SK-N-SH (cell line): Measurements from ENCODE around the gene CEACAM3. TPM values are rescaled to one million over a fixed set of nuclear protein-coding genes. Genes with fewer than 3 reads are reported as not detected.

Experiments
- CTCF ChIA-PET: fragments of 300-600, 350-600 bp; formaldehyde crosslinking; extraction: SDS; loops from one replicate; lab custom pipeline; 2021; lab: Yijun Ruan, JAX
- POLR2A ChIA-PET: fragments of 350-600 bp; sonication (Branson Sonifier 250); formaldehyde crosslinking; extraction: SDS; loops from one replicate; lab custom pipeline; 2020; ENCODE audit warnings: antibody characterized with exemption, inconsistent platforms; lab: Yijun Ruan, JAX
- DNase-seq: peaks from one replicate; pipeline ENCODE4 v3.0.0; 2012
- H2AFZ ChIP-seq: fragments of 200-600 bp; sonication (generic); 2 replicates; pipeline ENCODE4 v1.8.1; 2016; ENCODE audit warnings: antibody characterized with exemption, mild to moderate bottlenecking, low read depth
- H3F3A ChIP-seq: fragments of 200-600 bp; sonication (generic); replicated peaks from 2 replicates; pipeline ENCODE3; 2016; ENCODE audit warnings: antibody characterized with exemption, mild to moderate bottlenecking; ENCODE audit not compliant: insufficient read depth
- H3K27ac ChIP-seq, 2 experiments: fragments of 200-500 bp in 1 of 2; fragments of 200-600 bp in 1 of 2; sonication (Bioruptor generic) in 1 of 2; sonication (generic), shearing (Covaris generic) in 1 of 2; 2 replicates each; pipeline versions ENCODE4 v1.5.1 to v1.6.1; 2014 to 2016; ENCODE audit warnings: low read depth in 2 of 2, inconsistent platforms in 1 of 2, low read length in 1 of 2, mild to moderate bottlenecking in 1 of 2, mixed read lengths in 1 of 2
- H3K27me3 ChIP-seq: fragments of 200-600 bp; sonication (generic), shearing (Covaris generic); 2 replicates; pipeline ENCODE4 v1.6.1; 2016; ENCODE audit warnings: mixed run types; ENCODE audit not compliant: insufficient read depth
- H3K36me3 ChIP-seq, 2 experiments: fragments of 200-500 bp in 1 of 2; fragments of 200-600 bp in 1 of 2; sonication (Bioruptor generic) in 1 of 2; sonication (generic) in 1 of 2; replicated peaks in 1 of 2; 2 replicates each; pipeline versions ENCODE3 to v1.5.1; 2014 to 2016; ENCODE audit warnings: low read length in 1 of 2, mild to moderate bottlenecking in 1 of 2; ENCODE audit not compliant: insufficient read depth in 2 of 2, control insufficient read depth in 1 of 2
- H3K4me1 ChIP-seq, 2 experiments: fragments of 200-500 bp in 1 of 2; fragments of 200-600 bp in 1 of 2; sonication (Bioruptor generic) in 1 of 2; sonication (generic), shearing (Covaris generic) in 1 of 2; 2 replicates each; pipeline versions ENCODE4 v1.5.1 to v1.6.1; 2014 to 2016; ENCODE audit warnings: low read depth in 1 of 2, low read length in 1 of 2, mixed run types in 1 of 2; ENCODE audit not compliant: insufficient read depth in 2 of 2, control insufficient read depth in 1 of 2
- H3K4me2 ChIP-seq: fragments of 200-600 bp; sonication (generic), shearing (Covaris generic); 2 replicates; pipeline ENCODE4 v1.6.1; 2017; ENCODE audit warnings: mixed run types
- H3K4me3 ChIP-seq, 2 experiments: fragments of 200-500 bp in 1 of 2; fragments of 200-600 bp in 1 of 2; sonication (Bioruptor generic) in 1 of 2; sonication (generic), shearing (Covaris generic) in 1 of 2; 2 replicates each; pipeline versions ENCODE4 v1.5.1 to v1.8.1; 2014 to 2016; ENCODE audit warnings: low read depth in 2 of 2, inconsistent platforms in 1 of 2, low read length in 1 of 2, mild to moderate bottlenecking in 1 of 2, mixed read lengths in 1 of 2, moderate library complexity in 1 of 2
- H3K79me2 ChIP-seq: fragments of 200-600 bp; sonication (generic); 2 replicates; pipeline ENCODE4 v1.8.1; 2017; ENCODE audit warnings: mild to moderate bottlenecking; ENCODE audit not compliant: insufficient read depth
- H3K9ac ChIP-seq: fragments of 200-600 bp; sonication (generic); 2 replicates; pipeline ENCODE4 v1.6.1; 2017; ENCODE audit warnings: mixed run types
- H3K9me2 ChIP-seq: fragments of 200-600 bp; sonication (generic); 2 replicates; pipeline ENCODE4 v1.6.1; 2017; ENCODE audit warnings: mixed run types
- H3K9me3 ChIP-seq: fragments of 200-600 bp; sonication (generic); 2 replicates; pipeline ENCODE4 v1.6.1; 2017; ENCODE audit warnings: mixed run types, mild to moderate bottlenecking, moderate library complexity
- H4K20me1 ChIP-seq: fragments of 200-600 bp; sonication (generic); 2 replicates; pipeline ENCODE4 v1.6.1; 2017; ENCODE audit warnings: mild to moderate bottlenecking, mixed run types; ENCODE audit not compliant: insufficient read depth
- CTCF ChIP-seq: fragments of 200-600 bp; sonication (generic); IDR thresholded peaks from 2 replicates; pipeline ENCODE4 v1.6.1; 2017; ENCODE audit warnings: antibody characterized with exemption, mild to moderate bottlenecking, moderate library complexity
- ELF1 ChIP-seq: IDR thresholded peaks from 2 replicates; pipeline ENCODE4 v1.4.0; 2012
- EZH2phosphoT487 ChIP-seq: fragments of 200-600 bp; sonication (generic); IDR thresholded peaks from 2 replicates; pipeline ENCODE4 v1.6.1; 2017; ENCODE audit warnings: low read depth, mixed run types, mild to moderate bottlenecking, antibody characterized with exemption, moderate library complexity, borderline replicate concordance
- FOXJ3 ChIP-seq: sonication (generic); formaldehyde crosslinking; IDR thresholded peaks from 2 replicates; pipeline ENCODE4 v1.5.1; 2020; ENCODE audit warnings: mild to moderate bottlenecking, missing genetic modification reagents
- FOXM1 ChIP-seq: IDR thresholded peaks from 2 replicates; pipeline ENCODE4 v1.4.0; 2012; ENCODE audit warnings: low read depth, mild to moderate bottlenecking
- GATA2 ChIP-seq: sonication (generic); formaldehyde crosslinking; IDR thresholded peaks from 2 replicates; pipeline ENCODE4 v1.5.0; 2020; ENCODE audit warnings: mild to moderate bottlenecking, missing genetic modification reagents
- IRF3 ChIP-seq: fragments of 150-350 bp; IDR thresholded peaks from 2 replicates; pipeline ENCODE4 v1.6.1; 2016; ENCODE audit warnings: mild to moderate bottlenecking, low read depth, low read length
- NRF1 ChIP-seq: IDR thresholded peaks from 2 replicates; pipeline ENCODE4 v1.6.1; 2012; ENCODE audit warnings: low read depth, mild to moderate bottlenecking, low read length
- RAD21 ChIP-seq: IDR thresholded peaks from 2 replicates; pipeline ENCODE4 v1.6.1; 2012; ENCODE audit warnings: mild to moderate bottlenecking, low read length
- RCOR1 ChIP-seq: fragments of 150-350 bp; IDR thresholded peaks from 2 replicates; pipeline ENCODE4 v1.6.1; 2017; ENCODE audit warnings: antibody characterized with exemption, low read length
- RFX5 ChIP-seq: IDR thresholded peaks from 2 replicates; pipeline ENCODE4 v1.6.1; 2012; ENCODE audit warnings: mild to moderate bottlenecking, improper control_type of control experiment, low read length
- SIN3A ChIP-seq: IDR thresholded peaks from 2 replicates; pipeline ENCODE4 v1.6.1; 2012; ENCODE audit warnings: low read depth, mild to moderate bottlenecking, low read length, moderate library complexity, borderline replicate concordance
- SMC3 ChIP-seq: IDR thresholded peaks from 2 replicates; pipeline ENCODE4 v1.6.1; 2012; ENCODE audit warnings: low read depth, low read length, improper control_type of control experiment
- ZBTB33 ChIP-seq: IDR thresholded peaks from 2 replicates; pipeline ENCODE4 v1.4.0; 2012; ENCODE audit warnings: low read depth, borderline replicate concordance
- WGBS: methylation state at CpG from one replicate; pipeline ENCODE4 v1.1.6; 2017; ENCODE audit warnings: low lambda C conversion rate; 5-methylcytosine and 5-hydroxymethylcytosine counted together
- polyA plus RNA-seq, 3 experiments: library from polyadenylated mRNA; depleted of rRNA; stranded (reverse); fragments of >200 nt; gene quantifications; 2 replicates each; pipeline ENCODE4 v1.2.3, GENCODE V29; 2012

Gene CEACAM3
- polyA plus RNA-seq, 1 of the 3 experiments (the other 2 are of a cell fraction), result not detected

GRCh38 chr19:41785653-41786052 is 10.7 kb upstream of the CEACAM3 start:
- Histone ChIP-seq H3K4me1 (no peaks in the 10 kb centered on the region), H3K79me2 (no peaks in the 10 kb centered on the region), H4K20me1 (no peaks in the 10 kb centered on the region), H3K4me2 (no peak overlapping the region), H3K27ac (no peak overlapping the region), H3K9me2 (no peaks in the 10 kb centered on the region), H3K27me3 (peaks cover 59% of the 10 kb centered on the region), H3K9ac (no peak overlapping the region), H2AFZ (no peak overlapping the region), H3F3A (no peaks in the 10 kb centered on the region), H3K4me3 (no peak overlapping the region; a peak in 1 of 4 replicates), H3K36me3 (no peaks in the 10 kb centered on the region), H3K9me3 (no peaks in the 10 kb centered on the region)
- DNase-seq, result peak; percentile 76
- ChIA-PET CTCF (interaction anchor here (0.6 to 4.3 kb wide), 13 partner anchors 9 to 677 kb away, joined by 3 to 28 read pairs (median 3); partner anchors contain the start of genes CEACAM3 and CEACAM6), POLR2A (no interaction called here)
- TF ChIP-seq EZH2phosphoT487 (no peak), IRF3 (no peak), ZBTB33 (no peak), SMC3 (0 out of 2 replicates have a peak, but pooled peaks have one; percentile 6), SIN3A (no peak), NRF1 (no peak), RCOR1 (no peak), FOXJ3 (CRISPR knock-in tag) (no peak), GATA2 (CRISPR knock-in tag) (no peak), RFX5 (no peak), CTCF (peak; percentile 87), RAD21 (peak; percentile 52), FOXM1 (no peak), ELF1 (no peak)
- WGBS, result 0% methylated on average over 10 of the region's 10 CpGs
